GM08714 (cell line): ENCODE measurements around the gene ASB6.

ENCODE experiments used
- H3K4me3 ChIP-seq: fragments of 200-500 bp; sonication (Bioruptor generic); 2 replicates; pipeline ENCODE4 v1.5.1; 2014; ENCODE audit warnings: mild to moderate bottlenecking, low read length, inconsistent platforms
- ZNF274 ChIP-seq: IDR thresholded peaks from 2 replicates; pipeline ENCODE4 v1.6.1; 2012; ENCODE audit warnings: mild to moderate bottlenecking, low read depth, low read length

ASB6 gene

DNA sequence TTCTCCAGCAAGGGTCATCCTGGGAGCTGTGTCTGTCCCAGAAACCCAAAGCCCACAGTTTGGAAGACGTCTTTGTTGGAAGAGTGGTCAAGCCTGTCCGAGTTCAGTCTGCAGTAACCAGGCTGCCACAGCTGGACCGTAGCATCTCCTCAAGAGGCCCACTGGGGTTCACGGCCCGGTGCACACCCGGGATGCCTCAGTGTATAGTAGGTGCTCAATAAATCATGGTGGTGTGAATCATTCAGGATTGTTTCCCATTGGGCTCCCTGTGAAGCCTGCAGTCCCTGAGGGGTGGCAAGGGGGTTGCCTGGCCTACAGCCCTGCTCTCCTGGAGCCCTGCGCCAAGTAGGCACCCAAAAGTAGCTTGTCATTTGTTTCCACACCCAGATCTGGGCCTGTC lies 13.2 kb upstream of the ASB6 start:
- no peak overlapping the region for H3K4me3 ChIP-seq
- no peak for TF ChIP-seq ZNF274

DNA sequence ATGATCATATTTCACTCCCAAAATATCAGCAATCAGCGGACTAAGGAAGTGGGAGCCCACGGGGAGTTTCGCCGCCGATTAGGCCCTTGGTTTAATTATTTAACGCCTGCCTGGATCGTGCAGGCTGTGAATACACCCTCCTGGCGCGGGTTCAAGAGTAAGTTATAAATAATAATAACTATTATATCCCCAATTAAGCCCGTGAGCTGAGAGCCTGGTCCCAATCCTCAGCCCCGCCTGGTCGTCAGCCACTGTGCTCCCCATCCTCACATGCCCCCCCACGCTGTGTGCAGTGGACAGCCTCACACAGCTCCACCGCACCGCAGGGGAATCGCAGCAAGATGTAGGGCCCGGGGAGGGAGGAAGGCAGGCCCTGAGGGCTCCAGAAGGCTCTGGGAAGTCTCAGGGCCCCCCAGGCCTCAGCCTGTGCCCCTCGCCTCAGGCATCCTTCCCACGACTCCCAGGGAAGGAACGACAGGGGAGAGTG lies 12.6 kb upstream of the ASB6 start:
- H3K4me3 ChIP-seq = no peak overlapping the region

DNA sequence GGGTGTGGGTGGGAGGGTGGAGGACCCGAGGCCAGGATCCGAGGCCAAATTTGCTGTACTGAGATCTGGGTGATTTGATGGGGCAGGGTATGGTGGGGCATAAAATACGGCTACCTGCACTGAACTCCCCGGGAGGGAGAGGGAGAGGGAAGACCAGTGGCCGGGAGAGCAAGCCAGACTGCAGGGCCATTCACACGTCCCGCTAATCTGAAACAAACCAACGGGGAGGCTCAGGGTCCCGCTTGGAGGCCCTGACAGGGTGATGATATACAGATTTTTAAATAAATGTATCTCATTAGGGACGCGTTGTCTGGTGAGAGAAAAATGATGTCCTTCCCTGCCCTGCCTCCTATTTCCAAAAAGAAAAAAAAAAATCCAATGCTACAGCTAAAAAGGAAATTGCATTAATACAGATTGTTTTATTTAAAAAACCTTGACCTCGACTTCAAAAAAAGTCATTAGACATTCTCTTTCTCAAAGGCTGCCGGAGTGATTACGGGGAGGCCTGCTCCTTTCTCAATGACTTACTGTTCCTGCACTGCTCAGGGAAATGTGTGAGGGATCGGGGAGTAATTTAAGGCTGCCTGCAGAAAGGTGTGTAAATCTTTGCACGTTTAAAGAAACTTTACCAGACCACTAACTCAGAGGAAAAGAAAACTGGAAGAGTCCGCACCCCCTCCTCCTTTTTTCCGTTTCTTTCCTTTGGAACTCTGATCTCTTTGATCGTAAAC lies 12.0 kb upstream of the ASB6 start:
- no peak overlapping the region for H3K4me3 ChIP-seq
- no peak for TF ChIP-seq ZNF274

More for the DNA sequence above, 12.6 kb upstream of the ASB6 start:
- TF ChIP-seq ZNF274 = no peak

DNA sequence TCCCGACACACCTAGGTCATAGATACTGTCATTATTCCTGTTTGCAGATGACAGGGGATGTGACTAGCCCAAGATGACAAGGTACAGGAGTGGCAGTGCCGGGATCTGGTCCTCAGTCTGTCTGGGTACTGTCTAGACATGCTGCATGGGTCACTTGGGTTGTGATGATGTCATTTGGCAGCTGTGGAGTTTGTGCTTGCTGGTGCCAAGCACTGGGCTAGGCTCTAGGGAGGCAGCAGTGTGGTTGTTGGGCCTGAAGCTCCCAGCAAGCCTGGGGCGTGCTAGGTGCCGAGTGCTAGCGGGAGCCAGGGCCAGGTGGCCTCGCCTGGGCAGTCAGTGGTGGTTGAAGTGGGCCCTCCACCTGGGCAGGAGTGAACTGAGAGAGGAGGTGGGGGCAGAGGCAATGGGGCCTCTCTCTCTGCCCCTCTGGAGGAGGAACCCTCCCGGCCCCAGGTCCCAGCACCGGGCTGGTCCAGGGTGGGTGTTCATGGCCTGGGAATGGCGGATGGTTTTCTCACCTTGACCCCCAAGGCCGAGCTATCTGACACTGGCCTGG lies 8.8 kb upstream of the ASB6 start:
- no peak for TF ChIP-seq ZNF274
- H3K4me3 ChIP-seq = no peak overlapping the region

DNA sequence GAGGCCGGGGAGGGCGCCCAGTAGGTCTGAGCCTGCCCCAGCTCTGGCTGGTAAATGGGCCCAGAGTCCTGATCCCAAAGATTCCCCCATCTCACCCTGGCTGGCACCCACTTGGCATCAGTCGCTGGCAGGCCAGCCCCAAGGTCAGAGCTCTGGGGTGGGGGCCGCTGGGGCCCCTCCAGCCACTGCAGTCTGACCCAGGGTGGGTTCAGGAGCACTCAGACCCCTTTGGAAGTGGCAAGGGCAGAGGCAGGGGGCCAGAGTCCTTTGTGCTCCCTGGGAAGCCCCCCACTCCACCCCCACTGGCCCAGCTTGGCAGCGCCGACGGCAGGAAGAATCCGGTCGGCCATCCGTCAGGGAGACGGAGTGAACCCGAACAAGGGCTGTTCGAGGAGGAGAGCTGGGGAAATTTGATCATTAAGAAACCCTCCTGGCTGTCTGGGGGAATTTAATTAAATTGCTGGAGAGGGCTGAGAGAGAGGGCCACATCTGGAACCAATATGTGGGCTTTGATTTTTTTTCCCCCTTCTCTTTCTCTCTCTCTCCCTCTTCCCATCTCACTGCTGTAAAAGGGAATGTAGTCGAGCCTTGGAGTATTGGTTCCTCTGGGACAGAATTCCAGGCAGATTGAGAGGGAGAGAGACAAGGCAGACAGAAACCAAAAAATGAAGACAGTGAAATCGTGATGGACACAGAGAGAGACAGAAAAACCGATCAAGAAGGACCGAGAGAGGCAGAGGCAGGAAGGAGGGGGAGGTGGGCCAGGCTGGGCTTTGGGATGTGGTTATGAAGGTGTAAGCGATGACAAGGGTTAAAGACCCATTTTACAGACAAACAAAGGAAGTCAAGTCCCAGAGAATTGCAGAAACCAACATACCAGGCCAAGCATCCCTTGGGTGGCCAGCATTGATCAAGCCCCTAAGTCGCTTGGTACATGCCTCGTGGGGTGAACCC lies 8.1 kb upstream of the ASB6 start:
- no peak for TF ChIP-seq ZNF274
- no peak overlapping the region for H3K4me3 ChIP-seq

DNA sequence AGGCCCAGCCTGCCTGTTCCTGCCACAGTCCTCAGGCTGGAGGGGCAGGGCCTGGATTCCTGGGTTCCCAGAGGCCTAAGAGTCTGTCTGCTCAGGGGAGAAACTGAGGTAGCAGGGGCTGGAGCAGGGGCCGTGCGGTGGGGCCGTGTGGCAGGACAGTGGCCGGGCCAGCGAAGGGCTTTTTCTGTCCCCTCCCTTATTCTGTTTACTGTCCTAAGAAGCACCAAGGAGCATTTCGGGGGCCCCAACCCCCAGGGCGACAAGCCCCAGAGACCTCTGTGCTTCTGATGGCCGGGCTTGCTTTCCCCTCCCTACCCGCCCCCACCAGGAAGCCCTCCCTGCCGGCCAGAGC lies 6.8 kb upstream of the ASB6 start:
- TF ChIP-seq ZNF274 = no peak
- no peak overlapping the region for H3K4me3 ChIP-seq

DNA sequence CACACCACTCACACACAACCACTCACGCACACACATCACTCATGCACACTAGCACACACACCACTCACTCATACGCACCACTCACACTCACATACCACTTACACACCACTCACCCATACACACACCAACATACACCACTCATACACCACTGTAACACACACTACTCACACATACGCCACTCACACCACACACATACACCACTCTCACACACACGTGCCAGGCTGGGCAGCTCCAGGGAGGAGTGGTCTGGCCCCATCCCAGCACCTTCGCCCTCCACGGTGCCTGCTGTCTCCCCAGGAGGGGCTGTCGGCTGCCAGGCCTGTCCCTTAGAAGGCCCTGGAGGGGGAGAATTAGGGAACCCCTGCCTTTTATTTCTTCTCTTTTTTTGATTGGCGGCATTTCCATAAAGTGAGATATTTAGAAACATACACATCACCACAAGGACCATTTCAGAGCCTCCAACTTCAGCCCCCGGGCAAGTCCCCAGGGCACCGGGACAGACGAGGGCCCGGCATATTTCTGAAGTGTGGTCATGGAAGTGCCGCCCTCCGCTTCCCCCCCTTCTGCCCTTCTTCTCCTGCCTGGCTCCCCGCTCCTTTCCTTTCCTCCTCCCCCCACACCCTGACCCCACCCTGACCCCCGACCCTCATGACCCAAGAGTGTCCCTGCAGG lies 6.3 kb upstream of the ASB6 start:
- H3K4me3 ChIP-seq = no peak overlapping the region
- no peak for TF ChIP-seq ZNF274

DNA sequence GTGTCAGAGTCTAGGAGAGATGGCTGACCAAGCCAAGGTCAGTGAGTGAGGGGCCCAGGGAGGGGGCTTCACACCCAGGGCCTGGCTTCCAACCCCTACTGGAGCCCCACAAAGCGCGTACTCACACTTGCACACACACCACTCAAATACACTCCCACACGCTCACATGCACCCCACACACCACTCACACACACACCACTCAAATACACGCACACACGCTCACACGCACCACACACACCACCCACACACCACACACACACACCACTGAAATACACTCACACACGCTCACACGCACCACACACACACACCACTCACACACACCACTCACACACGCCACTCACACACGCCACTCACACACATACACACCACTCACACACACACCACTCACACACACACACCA lies 5.7 kb upstream of the ASB6 start:
- H3K4me3 ChIP-seq = no peak overlapping the region
- TF ChIP-seq ZNF274 = no peak

DNA sequence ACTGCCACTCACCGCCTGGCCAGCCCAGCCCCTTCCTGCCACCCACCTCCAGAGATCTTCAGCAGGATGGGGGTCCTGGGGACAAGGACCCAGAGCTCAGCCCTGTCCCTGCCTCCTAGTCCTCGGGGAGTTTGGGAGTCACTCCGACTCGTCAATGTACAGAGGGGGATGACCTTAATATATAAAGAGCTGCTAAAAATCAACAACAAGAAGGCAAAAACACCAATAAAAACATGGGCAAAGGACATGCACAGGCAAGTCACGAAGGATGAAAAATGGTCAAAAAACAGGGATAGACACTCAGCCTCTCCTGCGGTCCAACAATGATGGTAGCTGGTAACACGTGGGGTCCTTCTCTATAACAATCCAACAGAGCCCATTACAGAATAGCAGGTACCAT lies 4.7 kb upstream of the ASB6 start:
- no peak for TF ChIP-seq ZNF274
- H3K4me3 ChIP-seq = no peak overlapping the region

DNA sequence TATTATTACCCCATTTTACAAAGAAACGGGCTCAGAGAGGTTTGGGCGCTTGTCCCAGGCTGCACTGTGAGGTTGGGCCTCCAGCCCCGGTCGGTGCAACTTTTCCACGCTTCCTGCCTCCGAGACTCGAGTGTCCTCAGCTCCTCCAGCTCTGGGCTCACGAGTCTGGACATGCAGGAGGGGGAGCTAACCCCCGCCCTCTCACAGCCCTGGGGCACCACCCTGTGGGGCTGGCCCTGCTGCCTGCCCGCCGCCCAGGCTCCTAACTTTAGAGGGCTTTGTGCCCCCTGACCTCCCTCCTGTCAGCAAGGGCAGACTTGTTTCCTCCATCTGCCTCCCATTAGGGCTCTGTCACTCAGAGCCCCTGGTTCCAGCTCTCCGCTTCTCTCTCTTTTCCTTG lies 4.3 kb upstream of the ASB6 start:
- H3K4me3 ChIP-seq = no peak overlapping the region
- no peak for TF ChIP-seq ZNF274

DNA sequence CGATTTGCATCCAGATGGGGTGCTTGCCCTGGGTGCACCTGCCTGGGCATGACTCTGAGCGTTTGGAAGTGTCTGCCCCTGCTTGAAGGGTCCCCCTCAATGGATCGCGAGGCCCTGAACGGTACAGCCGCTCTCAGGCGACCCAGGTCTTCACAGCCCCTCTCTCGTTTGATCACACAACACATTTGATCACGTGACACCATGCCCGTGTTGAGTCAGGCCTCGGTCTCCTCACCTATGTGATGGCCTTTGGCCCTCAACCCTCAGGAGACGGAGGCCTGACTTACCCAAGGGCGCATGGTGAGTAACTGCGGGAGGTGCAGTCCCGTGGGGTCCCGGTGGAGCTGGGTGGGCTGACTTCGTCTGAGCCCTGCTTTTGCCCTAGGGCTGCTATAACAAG lies 3.0 kb upstream of the ASB6 start:
- no peak for TF ChIP-seq ZNF274
- no peak overlapping the region for H3K4me3 ChIP-seq

DNA sequence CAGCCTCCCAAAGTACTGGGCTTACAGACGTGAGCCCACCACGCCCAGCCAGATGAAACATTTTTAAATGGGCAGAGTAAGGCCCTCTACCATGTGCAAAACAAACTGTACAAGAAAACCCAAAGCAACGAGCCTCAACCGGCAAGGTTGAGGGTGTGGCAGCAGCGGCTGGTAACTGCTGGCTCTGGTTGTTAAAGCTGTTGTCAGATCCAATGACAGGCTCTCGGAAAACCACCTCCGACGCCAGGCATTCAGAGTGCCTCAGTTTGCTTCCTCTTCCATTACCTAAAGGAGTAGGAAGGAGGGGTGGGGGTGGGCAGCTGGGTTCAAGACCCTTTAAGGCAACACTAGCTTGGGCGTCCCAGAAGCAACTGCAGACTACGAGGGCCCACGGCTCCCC lies 2.4 kb upstream of the ASB6 start:
- no peak overlapping the region for H3K4me3 ChIP-seq
- no peak for TF ChIP-seq ZNF274

DNA sequence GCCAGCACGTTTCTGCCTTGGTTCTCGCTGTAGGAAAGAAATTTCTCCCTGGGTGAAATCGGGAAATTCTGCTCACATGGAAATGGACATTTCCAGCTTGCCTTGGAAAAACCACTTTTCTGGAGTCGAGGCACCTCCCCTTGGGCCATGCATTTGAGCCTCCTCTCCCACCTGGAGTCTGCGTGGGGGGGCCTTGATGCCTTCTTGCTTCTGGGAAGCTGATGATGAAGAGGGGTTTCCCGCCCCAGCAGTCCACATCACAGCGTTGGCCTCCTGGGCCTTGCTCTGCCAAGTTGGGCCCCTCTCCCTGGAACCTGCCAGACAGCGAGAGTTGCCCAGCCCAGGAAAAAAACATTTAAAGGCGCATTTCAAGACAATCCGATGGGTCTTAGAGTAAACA lies 1.8 kb upstream of the ASB6 start:
- no peak for TF ChIP-seq ZNF274
- H3K4me3 ChIP-seq = no peak overlapping the region
